Colonic mucosa (tissue), 4 donors: Measurements from ENCODE around the gene ZNF135. TPM values are rescaled to one million over a fixed set of nuclear protein-coding genes. Genes with fewer than 3 reads are reported as not detected.

Source experiments
- DNase-seq: peaks from one replicate; pipeline ENCODE4 v3.0.0-alpha.2; 2020
- H3K27ac ChIP-seq: fragments of 200-600 bp; one replicate; pipeline ENCODE4 v1.8.0; 2021
- H3K27me3 ChIP-seq: fragments of 200-600 bp; one replicate; pipeline ENCODE4 v1.8.0; 2021
- H3K36me3 ChIP-seq: fragments of 200-600 bp; one replicate; pipeline ENCODE4 v1.8.0; 2021
- H3K4me1 ChIP-seq: fragments of 200-600 bp; one replicate; pipeline ENCODE4 v1.8.0; 2021; ENCODE audit warnings: mild to moderate bottlenecking
- H3K4me3 ChIP-seq: fragments of 200-600 bp; one replicate; pipeline ENCODE4 v1.8.0; 2021
- H3K9ac ChIP-seq, 2 donors: one replicate each; pipeline ENCODE4 v1.7.0; 2013; ENCODE audit warnings: control low read depth in 2 of 2, low read depth in 2 of 2, low read length in 2 of 2
- H3K9me3 ChIP-seq: fragments of 200-600 bp; one replicate; pipeline ENCODE4 v1.8.0; 2021
- CTCF ChIP-seq: fragments of 200-600 bp; IDR thresholded peaks from one replicate; pipeline ENCODE4 v1.8.0; 2022; ENCODE audit warnings: antibody characterized with exemption, mild to moderate bottlenecking
- intact Hi-C: fragments of 100-400 bp; cut with DNase I; formaldehyde crosslinking; loops from one replicate; pipeline ENCODE4 v1.14.1; 2022
- total RNA-seq, 2 donors: library from RNA; stranded (reverse); fragmentation: NEBNext Ultra II Directional in 1 of 2; extraction: Animal tissue kit (Norgen Biotek cat#: 25700) in 1 of 2; gene quantifications; one replicate each; pipeline ENCODE4 v1.2.1, GENCODE V29; 2021
- donor health status: healthy.
- donor health status: DM: no; HTN: no; CAD: no.
- donor health status: DM: no; HTN: no; CAD: no.

ZNF135 gene
- total RNA-seq, 2 donors from 2014 or later: 1.1 to 1.4 TPM

- Histone ChIP-seq H3K27me3 (no peaks in the 10 kb centered on the region), H3K4me3 (no peak overlapping the region), H3K4me1 (no peaks in the 10 kb centered on the region), H3K27ac (no peak overlapping the region), H3K9me3 (no peaks in the 10 kb centered on the region), H3K36me3 (no peaks in the 10 kb centered on the region), H3K9ac (no peak overlapping the region)
- intact Hi-C loops: no loop called here
- no peak for DNase-seq
- no peak for TF ChIP-seq CTCF
Observed at GRCh38 chr19:58042495-58043340, 16.4 kb upstream of the ZNF135 start.

- TF ChIP-seq CTCF: no peak
- H3K4me3 ChIP-seq: no peak overlapping the region
- H3K4me1 ChIP-seq: no peaks in the 10 kb centered on the region
- no peak overlapping the region for H3K9ac ChIP-seq
- no peaks in the 10 kb centered on the region for H3K9me3 ChIP-seq
- H3K36me3 ChIP-seq: no peaks in the 10 kb centered on the region
- intact Hi-C loops: no loop called here
- H3K27ac ChIP-seq: no peak overlapping the region
- DNase-seq: no peak
- no peaks in the 10 kb centered on the region for H3K27me3 ChIP-seq
Observed at GRCh38 chr19:58044391-58044790, 14.7 kb upstream of the ZNF135 start.

GRCh38 chr19:58044886-58045285 lies 14.2 kb upstream of the ZNF135 start:
- no peak overlapping the region for H3K4me3 ChIP-seq
- no peak overlapping the region for H3K9ac ChIP-seq
- H3K9me3 ChIP-seq: no peaks in the 10 kb centered on the region
- no peaks in the 10 kb centered on the region for H3K4me1 ChIP-seq
- no peaks in the 10 kb centered on the region for H3K36me3 ChIP-seq
- no peak for DNase-seq
- no peak for TF ChIP-seq CTCF
- H3K27ac ChIP-seq: no peak overlapping the region
- no peaks in the 10 kb centered on the region for H3K27me3 ChIP-seq
- intact Hi-C loops: no loop called here

- Histone ChIP-seq H3K36me3 (no peaks in the 10 kb centered on the region), H3K4me1 (no peaks in the 10 kb centered on the region), H3K9ac (no peak overlapping the region), H3K27ac (no peak overlapping the region), H3K9me3 (no peaks in the 10 kb centered on the region), H3K4me3 (no peak overlapping the region), H3K27me3 (no peaks in the 10 kb centered on the region)
- TF ChIP-seq CTCF: no peak
- DNase-seq: no peak
- intact Hi-C loops: no loop called here
Observed at GRCh38 chr19:58045411-58046050, 13.6 kb upstream of the ZNF135 start.

- H3K4me1 ChIP-seq: no peaks in the 10 kb centered on the region
- no peak overlapping the region for H3K27ac ChIP-seq
- no peaks in the 10 kb centered on the region for H3K27me3 ChIP-seq
- H3K9ac ChIP-seq: no peak overlapping the region
- intact Hi-C loops: no loop called here
- DNase-seq: no peak
- H3K36me3 ChIP-seq: no peaks in the 10 kb centered on the region
- no peak for TF ChIP-seq CTCF
- no peaks in the 10 kb centered on the region for H3K9me3 ChIP-seq
- no peak overlapping the region for H3K4me3 ChIP-seq
Observed at GRCh38 chr19:58046856-58047255, 12.2 kb upstream of the ZNF135 start.
